Endothelial cell of umbilical vein (primary cell): Measurements from ENCODE around the gene NLGN1. TPM values are rescaled to one million over a fixed set of nuclear protein-coding genes. Genes with fewer than 3 reads are reported as not detected.

Source experiments
- BruUV-seq: library from RNA; stranded (reverse); fragments of 400-500 nt; replicated peaks from 2 replicates; lab custom pipeline; 2021; lab: Mats Ljungman, UMichigan
- CTCF ChIA-PET: fragments of 300-600, 350-600 bp; sonication (Branson Sonifier 250); formaldehyde crosslinking; loops from one replicate; lab custom pipeline; 2021; ENCODE audit warnings: antibody characterized with exemption, inconsistent platforms; lab: Charles Lee
- POLR2A ChIA-PET: fragments of 300-600, 350-600 bp; sonication (Branson Sonifier 250); formaldehyde crosslinking; loops from one replicate; lab custom pipeline; 2021; ENCODE audit warnings: antibody characterized with exemption, inconsistent platforms; lab: Charles Lee
- DNase-seq: peaks from one replicate; pipeline ENCODE4 v3.0.0-alpha.2; 2011; ENCODE audit warnings: low read depth, low spot score
- FAIRE-seq: peaks from 2 replicates; lab custom pipeline; 2011; peaks lifted over from hg19 to GRCh38; lab: Jason Lieb, UNC
- H2AFZ ChIP-seq: 2 replicates; pipeline ENCODE4 v1.6.0; 2012; ENCODE audit warnings: low read depth, low read length, control low read depth, inconsistent platforms
- H3K27ac ChIP-seq: 2 replicates; pipeline ENCODE4 v1.5.1; 2011; ENCODE audit warnings: low read depth, mild to moderate bottlenecking, control low read depth, low read length, moderate library complexity; ENCODE audit not compliant: insufficient read depth
- H3K27me3 ChIP-seq, 2 experiments: 2 replicates each; pipeline versions ENCODE4 v1.6.0 to v1.6.1; 2011; ENCODE audit warnings: low read length in 2 of 2, mixed read lengths in 1 of 2; ENCODE audit not compliant: control insufficient read depth in 2 of 2, insufficient read depth in 2 of 2
- H3K36me3 ChIP-seq, 2 experiments: 2 replicates in 1 of 2; 3 replicates in 1 of 2; pipeline ENCODE4 v1.5.1; 2011; ENCODE audit warnings: low read length in 2 of 2, mild to moderate bottlenecking in 1 of 2, moderate library complexity in 1 of 2; ENCODE audit not compliant: control insufficient read depth in 2 of 2, insufficient read depth in 2 of 2; ENCODE audit errors: extremely low read depth in 1 of 2
- H3K4me1 ChIP-seq: 3 replicates; pipeline ENCODE4 v1.5.1; 2011; ENCODE audit warnings: mild to moderate bottlenecking, low read length; ENCODE audit not compliant: control insufficient read depth, insufficient read depth; ENCODE audit errors: extremely low read depth
- H3K4me2 ChIP-seq: 2 replicates; pipeline ENCODE4 v1.6.1; 2011; ENCODE audit warnings: low read length, control low read depth, mixed read lengths; ENCODE audit not compliant: insufficient read depth
- H3K4me3 ChIP-seq, 3 experiments: fragments of 200-600 bp in 1 of 3; sonication (generic), shearing (Covaris generic) in 1 of 3; replicated peaks in 1 of 3; 2 replicates each; pipeline ENCODE4 v1.5.1; 2011 to 2016; ENCODE audit warnings: control low read depth in 3 of 3, low read length in 3 of 3, mild to moderate bottlenecking in 2 of 3, inconsistent platforms in 1 of 3, low read depth in 1 of 3, moderate library complexity in 1 of 3; ENCODE audit not compliant: insufficient read depth in 1 of 3
- H3K79me2 ChIP-seq: 2 replicates; pipeline ENCODE4 v1.6.0; 2012; ENCODE audit warnings: low read length, inconsistent platforms; ENCODE audit not compliant: control insufficient read depth, insufficient read depth
- H3K9ac ChIP-seq: replicated peaks from 2 replicates; pipeline ENCODE3; 2011; ENCODE audit warnings: low read length, control low read depth; ENCODE audit not compliant: insufficient read depth; ENCODE audit errors: extremely low read depth
- H3K9me1 ChIP-seq: replicated peaks from 3 replicates; pipeline ENCODE4 v1.6.0; 2011; ENCODE audit warnings: mild to moderate bottlenecking, low read length; ENCODE audit not compliant: control insufficient read depth, insufficient read depth; ENCODE audit errors: extremely low read depth
- H3K9me3 ChIP-seq: replicated peaks from 2 replicates; pipeline ENCODE4 v1.5.1; 2012; ENCODE audit warnings: low read length, inconsistent platforms; ENCODE audit not compliant: control insufficient read depth, insufficient read depth
- H4K20me1 ChIP-seq: replicated peaks from 2 replicates; pipeline ENCODE3; 2011; ENCODE audit warnings: mild to moderate bottlenecking, low read length; ENCODE audit not compliant: control insufficient read depth, insufficient read depth; ENCODE audit errors: extremely low read depth
- CTCF ChIP-seq, 2 donors: IDR thresholded peaks; 1 replicate in 1 of 2; 2 replicates in 1 of 2; pipeline ENCODE4 v1.5.1; 2011; ENCODE audit warnings: low read length in 2 of 2, mild to moderate bottlenecking in 2 of 2, moderate library complexity in 2 of 2, control low read depth in 1 of 2, inconsistent platforms in 1 of 2, low read depth in 1 of 2; ENCODE audit not compliant: insufficient read depth in 1 of 2; ENCODE audit errors: extremely low read depth in 1 of 2
- EZH2 ChIP-seq: IDR thresholded peaks from 2 replicates; pipeline ENCODE4 v1.6.1; 2012; ENCODE audit warnings: borderline replicate concordance, low read depth, mild to moderate bottlenecking, moderate library complexity, low read length, inconsistent platforms; ENCODE audit not compliant: severe bottlenecking
- FOS ChIP-seq: IDR thresholded peaks from 2 replicates; pipeline ENCODE4 v1.6.1; 2011; ENCODE audit warnings: mild to moderate bottlenecking, low read length, moderate library complexity, borderline replicate concordance; ENCODE audit not compliant: insufficient read depth
- GATA2 ChIP-seq: IDR thresholded peaks from 2 replicates; pipeline ENCODE4 v1.7.0; 2011; ENCODE audit warnings: low read depth, mild to moderate bottlenecking, moderate library complexity, mixed read lengths, low read length; ENCODE audit not compliant: insufficient read length, insufficient read depth
- JUN ChIP-seq: IDR thresholded peaks from 2 replicates; pipeline ENCODE4 v1.6.1; 2011; ENCODE audit warnings: borderline replicate concordance, low read depth; ENCODE audit not compliant: insufficient read length, insufficient read depth
- MAX ChIP-seq: IDR thresholded peaks from 2 replicates; pipeline ENCODE4 v1.6.1; 2011; ENCODE audit not compliant: insufficient read depth, insufficient read length
- MYC ChIP-seq: IDR thresholded peaks from one replicate; pipeline ENCODE4 v1.6.1; 2011; ENCODE audit warnings: mild to moderate bottlenecking, low read depth, low read length
- POLR2A ChIP-seq: IDR thresholded peaks from 2 replicates; pipeline ENCODE4 v1.6.1; 2012; ENCODE audit warnings: low read depth, mild to moderate bottlenecking, control low read depth, low read length
- POLR2AphosphoS5 ChIP-seq: IDR thresholded peaks from 2 replicates; pipeline ENCODE4 v1.6.1; 2012; ENCODE audit warnings: low read depth, mild to moderate bottlenecking, control low read depth, low read length, moderate library complexity; ENCODE audit not compliant: insufficient read depth
- dilution Hi-C: fragments of 300-500 bp; cut with MboI; formaldehyde crosslinking; loops from one replicate; pipeline ENCODE4 v1.15.0; 2019; ENCODE audit warnings: low sequenced_read_pairs; ENCODE audit not compliant: extremely low pct_ligation_motif_present
- intact Hi-C: fragments of 100-400 bp; cut with micrococcal nuclease; formaldehyde crosslinking; loops from one replicate; pipeline ENCODE4 v1.10.0; 2022
- polyA plus RNA-seq, 4 experiments: library from polyadenylated mRNA; depleted of rRNA in 3 of 4; stranded (reverse) in 3 of 4; unstranded in 1 of 4; fragments of >200 nt; gene quantifications; 2 replicates each; pipeline versions ENCODE4 v1.2.1 to v1.2.3, GENCODE V29; 2011 to 2012; ENCODE audit warnings: missing spikeins in 1 of 4
- total RNA-seq: library from RNA; stranded (reverse); gene quantifications from 2 replicates; pipeline ENCODE4 v1.2.3, GENCODE V29; 2021

Gene NLGN1
- total and polyA plus RNA-seq, 2 donors (not counting 3 experiments of a cell fraction or from before 2014, with no cell fraction given): 7.9 to 16.3 TPM

GRCh38 chr3:174101244-174101643 is 703.7 kb downstream of the NLGN1 start:
- H3K4me3 ChIP-seq: no peak overlapping the region
- H2AFZ ChIP-seq: no peak overlapping the region
- no peaks in the 10 kb centered on the region for H3K9me1 ChIP-seq
- H3K27me3 ChIP-seq: no peaks in the 10 kb centered on the region
- TF ChIP-seq MAX: no peak
- no peak for TF ChIP-seq GATA2
- no peak for TF ChIP-seq POLR2A
- no peak for TF ChIP-seq POLR2AphosphoS5
- TF ChIP-seq CTCF (IDR thresholded peaks at IDR 0.05; ENCODE audit: extremely low read depth in 1 of 2, insufficient read depth in 1 of 2, low read depth in 1 of 2, low read length in 2 of 2): no peak
- no peak for TF ChIP-seq EZH2
- TF ChIP-seq MYC: no peak
- no peak for TF ChIP-seq JUN
- TF ChIP-seq FOS: no peak
- intact Hi-C loops: no loop called here
- dilution Hi-C loops: no loop called here
- H4K20me1 ChIP-seq: no peaks in the 10 kb centered on the region
- no peaks in the 10 kb centered on the region for H3K36me3 ChIP-seq
- POLR2A ChIA-PET: no interaction called here
- no peaks in the 10 kb centered on the region for H3K79me2 ChIP-seq
- CTCF ChIA-PET: interaction anchor here (1.4 kb wide), 1 partner anchor 11 kb away, joined by 5 read pairs; no protein-coding TSS in a partner anchor
- no peak overlapping the region for H3K9ac ChIP-seq
- H3K9me3 ChIP-seq: no peaks in the 10 kb centered on the region
- H3K27ac ChIP-seq: no peak overlapping the region
- FAIRE-seq: no peak
- H3K4me1 ChIP-seq: no peaks in the 10 kb centered on the region
- BruUV-seq: no TSS peak
- DNase-seq: no peak
- H3K4me2 ChIP-seq: no peak overlapping the region
